Mucosa of descending colon (tissue), 3 donors: ENCODE data around the gene GPC6. TPM values are rescaled to one million over a fixed set of nuclear protein-coding genes. Genes with fewer than 3 reads are reported as not detected.

ENCODE experiments used
- ATAC-seq: fragments of 200-7000 bp; cut with Tn5 transposase; one replicate; pipeline ENCODE4 v1.9.1; 2020; ENCODE audit warnings: mild to moderate bottlenecking, moderate library complexity
- DNase-seq, 3 donors: peaks; one replicate each; pipeline ENCODE4 v3.0.0-alpha.2; 2020
- H3K36me3 ChIP-seq: fragments of 200-600 bp; one replicate; pipeline ENCODE4 v1.8.0; 2021; ENCODE audit warnings: low read depth, mild to moderate bottlenecking
- H3K4me1 ChIP-seq: fragments of 200-600 bp; one replicate; pipeline ENCODE4 v1.8.0; 2021; ENCODE audit warnings: low read depth, mild to moderate bottlenecking
- H3K4me3 ChIP-seq: fragments of 200-600 bp; one replicate; pipeline ENCODE4 v1.8.0; 2021; ENCODE audit warnings: mild to moderate bottlenecking
- H3K9me3 ChIP-seq: fragments of 200-600 bp; one replicate; pipeline ENCODE4 v1.8.0; 2021; ENCODE audit warnings: mild to moderate bottlenecking
- CTCF ChIP-seq: fragments of 200-600 bp; IDR thresholded peaks from one replicate; pipeline ENCODE4 v1.8.0; 2022; ENCODE audit warnings: antibody characterized with exemption, mild to moderate bottlenecking
- intact Hi-C, 2 donors: fragments of 100-400 bp; cut with DNase I in 1 of 2; cut with micrococcal nuclease in 1 of 2; formaldehyde crosslinking; loops; one replicate each; pipeline versions ENCODE4 v1.11.0 to v1.11.1; 2022; cut with DNase I, micrococcal nuclease
- total RNA-seq, 3 donors: library from RNA; stranded (reverse); fragmentation: NEBNext Ultra II Directional in 2 of 3; extraction: Animal tissue kit (Norgen Biotek cat#: 25700) in 2 of 3; gene quantifications; one replicate each; pipeline versions ENCODE4 v1.2.1 to v1.2.4, GENCODE V29; 2021 to 2023
- donor health status: DM: no; HTN: no; CAD: no; lungs with moderate emphysema.
- donor health status: DM: no; HTN: no; CAD: no.
- donor health status: DM: no; HTN: yes; CAD: no.

The GPC6 gene
- total RNA-seq, 3 donors from 2014 or later, result 2.7 to 11.3 (median 7.5) TPM

- TF ChIP-seq CTCF, result no peak
- DNase-seq (no peak), ATAC-seq (no peak)
- Histone ChIP-seq H3K4me3 (no peak overlapping the region), H3K36me3 (no peaks in the 10 kb centered on the region), H3K4me1 (peaks cover 2% of the 10 kb centered on the region), H3K9me3 (no peaks in the 10 kb centered on the region)
- intact Hi-C loops, result no loop called here
Measured at GRCh38 chr13:94270556-94270955, 1043.9 kb downstream of the GPC6 start.

GRCh38 chr13:94272038-94272437 is 1045.4 kb downstream of the GPC6 start:
- intact Hi-C loops, result no loop called here
- TF ChIP-seq CTCF, result no peak
- no peaks in the 10 kb centered on the region for H3K36me3 ChIP-seq
- peaks cover 2% of the 10 kb centered on the region for H3K4me1 ChIP-seq
- no peak for ATAC-seq
- H3K9me3 ChIP-seq, result no peaks in the 10 kb centered on the region
- H3K4me3 ChIP-seq, result no peak overlapping the region
- DNase-seq, result no peak

- DNase-seq, result no peak
- no peak for ATAC-seq
- no peak for TF ChIP-seq CTCF
- Histone ChIP-seq H3K36me3 (no peaks in the 10 kb centered on the region), H3K4me1 (no peaks in the 10 kb centered on the region), H3K4me3 (no peak overlapping the region), H3K9me3 (no peaks in the 10 kb centered on the region)
- intact Hi-C loops, result no loop called here
Measured at GRCh38 chr13:94280349-94280748, 1053.7 kb downstream of the GPC6 start.

GRCh38 chr13:94280845-94281244 is 1054.2 kb downstream of the GPC6 start:
- no peaks in the 10 kb centered on the region for H3K36me3 ChIP-seq
- no peak for TF ChIP-seq CTCF
- no peak overlapping the region for H3K4me3 ChIP-seq
- DNase-seq (no peak), ATAC-seq (no peak)
- no peaks in the 10 kb centered on the region for H3K4me1 ChIP-seq
- intact Hi-C loops, result no loop called here
- H3K9me3 ChIP-seq, result no peaks in the 10 kb centered on the region

- no peak overlapping the region for H3K4me3 ChIP-seq
- H3K36me3 ChIP-seq, result no peaks in the 10 kb centered on the region
- H3K4me1 ChIP-seq, result no peaks in the 10 kb centered on the region
- no peaks in the 10 kb centered on the region for H3K9me3 ChIP-seq
- intact Hi-C loops, result no loop called here
- DNase-seq (no peak), ATAC-seq (no peak)
- no peak for TF ChIP-seq CTCF
Measured at GRCh38 chr13:94286581-94286980, 1060.0 kb downstream of the GPC6 start.

- intact Hi-C loops, result no loop called here
- TF ChIP-seq CTCF, result no peak
- ATAC-seq (no peak), DNase-seq (no peak)
- no peaks in the 10 kb centered on the region for H3K36me3 ChIP-seq
- no peaks in the 10 kb centered on the region for H3K4me1 ChIP-seq
- no peak overlapping the region for H3K4me3 ChIP-seq
- H3K9me3 ChIP-seq, result no peaks in the 10 kb centered on the region
Measured at GRCh38 chr13:94291631-94292322, 1065.2 kb downstream of the GPC6 start.
